Medulla oblongata (tissue), 1 donor: Measurements from ENCODE around the gene MTX1.
"Not testable (repeated sequence)": the region's sequence is repeated elsewhere in the genome, so short reads cannot be mapped to it uniquely, and the experiment has no call there.

Source experiments
- DNase-seq: peaks from one replicate; pipeline ENCODE4 v3.0.0-alpha.2; 2015; ENCODE audit errors: extremely low spot score

The MTX1 gene

DNA sequence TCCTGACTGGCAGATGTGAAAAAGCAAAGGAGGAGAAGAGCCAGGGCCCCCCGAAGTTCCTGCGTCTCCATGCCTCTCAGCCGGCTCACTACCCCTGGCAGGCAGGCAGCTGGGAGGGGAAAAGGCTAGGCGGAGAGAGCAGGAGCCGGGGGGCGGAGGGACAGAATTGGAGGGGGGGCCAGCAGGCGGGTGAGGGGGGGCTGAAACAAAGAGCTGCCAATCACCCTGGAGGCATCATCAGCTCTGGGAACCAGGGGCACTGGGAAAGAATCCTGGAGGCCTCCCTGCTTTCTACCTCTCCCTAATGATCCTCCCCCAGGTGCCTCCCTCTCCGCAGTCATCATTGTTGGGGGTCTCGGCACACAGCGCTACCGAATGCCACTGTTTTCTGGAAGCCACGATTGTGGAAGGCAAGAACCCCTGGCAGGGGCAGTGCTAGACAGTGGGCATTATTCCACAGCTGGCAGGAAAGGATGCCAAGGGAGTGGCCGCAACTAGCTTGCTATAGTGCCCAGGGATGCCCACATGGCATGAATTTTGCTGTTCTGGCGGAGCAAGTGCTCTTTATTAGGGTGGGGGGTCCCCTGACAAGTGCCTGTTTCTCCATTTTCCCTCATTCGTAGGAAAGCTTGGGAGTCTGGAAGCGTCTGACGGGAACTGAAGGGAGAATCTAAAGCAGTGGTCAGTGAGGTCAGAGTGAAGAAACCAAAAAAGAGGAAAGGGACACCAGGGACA, 522 bp upstream of the MTX1 start, which contains the start of gene THBS3:
THBS3 (minus strand) TSS at position 92 of the 735 bp plus-strand sequence; CDS start at position 71, 21 bp downstream.
- DNase-seq: peak; percentile 48

- DNase-seq: no peak
Observed at GRCh38 chr1:155209312-155209721, 822 bp downstream of the MTX1 start.

- DNase-seq: no peak
Observed at GRCh38 chr1:155210314-155211104, 2.0 kb downstream of the MTX1 start.

DNA sequence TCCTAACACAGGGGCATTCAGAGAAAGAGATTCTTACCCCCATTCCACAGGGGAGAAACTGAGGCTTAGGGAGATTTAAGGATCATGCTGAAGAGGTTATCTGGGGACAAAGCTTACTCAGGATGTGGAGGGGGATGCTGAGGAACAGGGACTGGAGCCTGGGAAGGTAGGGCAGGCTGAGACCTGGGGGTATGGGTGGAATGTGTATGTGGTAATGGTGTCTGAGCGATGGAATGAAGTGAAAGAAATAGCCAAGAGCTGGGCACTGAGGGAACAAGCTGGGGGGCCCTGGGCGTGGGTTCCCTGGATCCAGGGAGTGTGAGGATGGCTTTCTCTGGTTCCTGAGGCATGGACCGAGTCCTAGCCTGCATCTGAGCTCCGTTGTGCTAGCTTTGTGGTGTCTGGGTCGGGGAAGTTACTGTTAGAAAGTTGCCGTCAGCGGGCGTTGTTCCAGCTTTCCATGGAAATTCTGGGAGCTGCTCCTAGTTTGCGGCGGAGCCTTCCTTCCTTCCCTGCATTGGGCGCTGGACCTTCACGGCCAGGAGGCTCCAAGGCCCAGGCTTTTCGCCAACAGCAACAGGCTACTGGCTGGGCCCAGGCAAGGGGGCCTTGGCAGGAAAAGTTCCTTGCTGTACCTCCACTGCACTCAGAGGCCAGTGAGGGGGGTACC, 3.0 kb downstream of the MTX1 start:
- peak; percentile 41 for DNase-seq

GRCh38 chr1:155212051-155212440, 3.6 kb downstream of the MTX1 start:
- DNase-seq: not testable (repeated sequence)

- not testable (repeated sequence) for DNase-seq
Observed at GRCh38 chr1:155214702-155215101, 6.2 kb downstream of the MTX1 start.

DNA sequence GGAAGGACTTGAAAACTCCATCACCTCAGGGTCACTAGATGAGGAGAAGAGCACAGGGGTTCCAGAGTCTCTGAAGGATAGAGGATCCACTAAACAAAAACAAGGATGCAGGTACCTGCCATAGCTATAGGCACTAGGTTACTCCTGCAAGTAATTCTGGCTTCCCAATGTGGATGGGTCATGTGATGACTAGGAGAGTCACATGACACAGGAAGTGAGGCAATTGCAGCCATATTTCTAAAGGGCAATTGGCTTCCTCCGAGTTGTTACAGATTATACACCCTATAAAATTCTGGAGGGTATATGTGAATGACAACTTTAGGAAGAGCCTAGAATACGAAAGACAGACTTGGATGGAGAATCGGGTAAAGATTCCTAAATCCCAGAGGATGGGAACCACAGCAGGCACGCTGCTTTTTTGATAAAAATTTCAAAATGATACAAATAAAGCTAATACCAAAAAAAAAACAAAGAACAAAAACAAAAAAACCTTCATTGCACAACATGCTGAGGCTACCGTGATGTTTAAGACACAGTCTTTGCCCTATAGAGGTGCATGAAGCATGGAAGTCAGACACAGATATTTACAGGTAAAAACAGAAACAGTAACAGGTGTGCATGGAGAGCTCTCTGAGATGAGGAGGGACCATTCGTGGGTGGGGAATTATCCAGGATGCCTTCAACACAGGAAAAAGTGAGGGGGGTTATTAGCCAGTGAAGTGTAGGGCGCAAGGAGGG, 10.5 kb downstream of the MTX1 start:
- DNase-seq: peak; percentile 93

GRCh38 chr1:155219592-155220031, 11.1 kb downstream of the MTX1 start:
- DNase-seq: peak; percentile 64

DNA sequence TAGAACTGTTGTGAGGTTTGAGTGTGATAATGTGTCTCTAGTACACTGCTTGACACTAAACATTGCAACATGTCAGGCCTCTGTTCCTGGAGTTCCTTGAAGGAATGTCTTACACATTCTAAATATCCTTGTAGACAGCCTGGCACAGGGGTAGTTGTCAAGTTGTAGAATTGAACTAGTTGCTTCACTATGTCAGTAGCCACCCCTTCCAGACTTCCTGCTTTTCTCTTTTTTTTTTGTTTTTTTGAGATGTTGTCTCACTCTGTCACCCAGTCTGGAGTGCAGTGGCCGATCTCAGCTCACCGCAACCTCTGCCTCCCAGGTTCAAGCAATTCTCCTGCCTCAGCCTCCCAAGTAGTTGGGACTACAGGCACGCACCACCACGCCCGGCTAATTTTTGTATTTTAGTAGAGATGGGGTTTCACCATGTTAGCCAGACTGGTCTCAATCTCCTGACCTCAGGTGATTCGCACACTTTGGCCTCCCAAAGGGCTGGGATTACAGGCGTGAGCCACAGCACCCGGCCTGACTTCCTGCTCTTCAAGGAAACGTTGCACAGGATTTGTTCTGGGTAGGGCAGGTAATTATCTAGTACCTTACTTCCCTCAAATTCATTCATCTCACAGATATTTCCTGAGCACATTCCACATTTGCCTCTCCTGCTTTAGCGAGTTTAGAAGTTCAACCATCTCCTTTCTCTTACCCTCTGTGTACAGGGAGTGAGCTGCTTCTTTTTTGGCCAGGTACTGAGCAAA, 11.9 kb downstream of the MTX1 start:
- not testable (repeated sequence) for DNase-seq

- DNase-seq: no peak
Observed at GRCh38 chr1:155223047-155223446, 14.6 kb downstream of the MTX1 start.

DNA sequence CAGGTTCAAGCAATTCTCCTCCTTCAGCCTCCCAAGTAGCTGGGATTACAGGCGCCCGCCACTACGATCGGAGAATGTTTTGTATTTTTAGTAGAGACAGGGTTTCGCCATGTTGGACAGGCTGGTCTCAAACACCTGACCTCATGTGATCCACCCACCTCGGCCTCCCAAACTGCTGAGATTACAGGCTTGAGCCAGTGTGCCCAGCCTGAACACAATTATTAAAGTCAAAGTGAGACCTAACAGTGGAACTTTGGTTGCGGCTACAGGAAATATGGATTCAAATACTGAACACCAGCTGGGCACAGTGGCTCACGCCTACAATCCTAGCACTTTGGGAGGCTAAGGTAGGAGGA, 16.9 kb downstream of the MTX1 start:
- not testable (repeated sequence) for DNase-seq

- DNase-seq: peak; percentile 82
Observed at GRCh38 chr1:155226188-155226909, 17.9 kb downstream of the MTX1 start.

GRCh38 chr1:155226910-155227260, 18.4 kb downstream of the MTX1 start:
- peak; percentile 63 for DNase-seq

GRCh38 chr1:155227261-155228095, 19.0 kb downstream of the MTX1 start:
- peak; percentile 100 for DNase-seq

DNA sequence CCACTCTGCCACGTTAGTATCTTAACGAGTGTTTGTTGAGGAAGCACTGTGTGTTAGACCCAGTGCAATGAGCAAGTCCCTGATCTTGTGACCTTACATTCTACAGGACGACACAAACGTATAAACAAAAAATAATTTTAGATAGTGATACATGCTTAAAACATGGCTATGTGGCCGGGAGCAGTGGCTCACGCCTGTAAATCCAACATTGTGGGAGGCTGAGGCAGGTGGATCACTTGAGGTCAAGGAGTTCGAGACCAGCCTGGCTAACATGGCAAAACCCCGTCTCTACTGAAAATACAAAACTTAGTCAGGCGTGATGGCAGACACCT, 19.6 kb downstream of the MTX1 start:
- DNase-seq: no peak

DNA sequence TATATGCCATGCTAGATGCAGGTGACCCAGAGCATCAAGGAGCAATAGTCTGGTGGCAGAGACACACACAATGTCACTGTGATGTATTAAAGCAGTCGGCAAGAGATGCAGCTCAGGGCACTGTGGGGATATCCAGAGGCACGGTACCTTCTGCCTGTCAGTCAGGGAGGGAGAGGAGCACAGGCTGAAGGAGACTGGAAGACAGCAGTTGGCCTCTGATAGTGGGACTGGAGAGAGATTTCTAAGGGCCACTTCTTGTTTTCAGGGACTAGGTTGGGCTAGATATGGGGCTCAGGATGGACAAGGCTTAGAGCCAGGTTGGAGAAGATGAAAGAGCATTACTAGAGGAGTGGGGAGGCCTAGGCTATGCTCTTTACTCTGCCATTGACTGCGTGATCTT, 22.8 kb downstream of the MTX1 start:
- not testable (repeated sequence) for DNase-seq

DNA sequence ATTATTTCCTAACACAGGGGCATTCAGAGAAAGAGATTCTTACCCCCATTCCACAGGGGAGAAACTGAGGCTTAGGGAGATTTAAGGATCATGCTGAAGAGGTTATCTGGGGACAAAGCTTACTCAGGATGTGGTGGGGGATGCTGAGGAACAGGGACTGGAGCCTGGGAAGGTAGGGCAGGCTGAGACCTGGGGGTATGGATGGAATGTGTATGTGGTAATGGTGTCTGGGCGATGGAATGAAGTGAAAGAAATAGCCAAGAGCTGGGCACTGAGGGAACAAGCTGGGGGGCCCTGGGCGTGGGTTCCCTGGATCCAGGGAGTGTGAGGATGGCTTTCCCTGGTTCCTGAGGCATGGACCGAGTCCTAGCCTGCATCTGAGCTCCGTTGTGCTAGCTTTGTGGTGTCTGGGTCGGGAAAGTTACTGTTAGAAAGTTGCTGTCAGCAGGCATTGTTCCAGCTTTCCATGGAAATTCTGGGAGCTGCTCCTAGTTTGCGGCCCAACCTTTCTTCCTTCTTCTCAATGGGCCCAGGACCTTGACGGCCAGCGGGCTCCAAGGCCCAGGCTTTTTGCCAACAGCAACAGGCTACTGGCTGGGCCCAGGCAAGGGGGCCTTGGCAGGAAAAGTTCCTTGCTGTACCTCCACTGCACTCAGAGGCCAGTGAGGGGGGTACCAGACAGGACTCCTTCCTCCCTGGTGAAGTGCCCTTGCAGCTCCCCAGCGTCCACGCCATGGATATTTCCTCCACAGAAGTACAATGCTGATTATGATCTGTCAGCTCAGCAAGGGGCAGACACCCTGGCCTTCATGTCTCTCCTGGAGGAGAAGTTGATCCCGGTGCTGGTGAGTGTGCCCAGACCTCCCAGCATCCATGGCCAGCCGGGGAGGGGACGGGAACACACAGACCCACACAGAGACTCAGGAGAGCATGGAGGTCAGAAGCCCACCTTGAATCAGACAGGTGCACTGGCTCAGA, 23.8 kb downstream of the MTX1 start:
- peak; percentile 76 for DNase-seq

- DNase-seq: not testable (repeated sequence)
Observed at GRCh38 chr1:155233502-155233901, 25.0 kb downstream of the MTX1 start.
